Fibroblast of the aortic adventitia (primary cell): Measurements from ENCODE around the gene USP54. TPM values are rescaled to one million over a fixed set of nuclear protein-coding genes. Genes with fewer than 3 reads are reported as not detected.

Source experiments
- DNase-seq: peaks from one replicate; pipeline ENCODE4 v3.0.0-alpha.2; 2010; ENCODE audit warnings: low read depth
- H3K4me3 ChIP-seq: 2 replicates; pipeline ENCODE4 v1.5.1; 2011; ENCODE audit warnings: low read depth, mild to moderate bottlenecking, control low read depth, low read length, moderate library complexity
- CTCF ChIP-seq: IDR thresholded peaks from 2 replicates; pipeline ENCODE4 v1.5.1; 2011; ENCODE audit warnings: mild to moderate bottlenecking, low read length, control low read depth, inconsistent platforms; ENCODE audit not compliant: insufficient read depth
- small RNA-seq: library from RNA; depleted of rRNA; stranded (forward); fragments of <200 nt; gene quantifications from one replicate; pipeline ENCODE3, GENCODE V24; 2012
- total RNA-seq: library from RNA; depleted of rRNA; stranded (reverse); fragments of >200 nt; gene quantifications from 2 replicates; pipeline ENCODE4 v1.2.3, GENCODE V29; 2012; ENCODE audit warnings: low replicate concordance

Gene USP54
- total RNA-seq, 1 donor = 14.8 TPM

GRCh38 chr10:73459683-73460314 is 131.3 kb downstream of the USP54 start:
- H3K4me3 ChIP-seq = no peak overlapping the region
- no peak for TF ChIP-seq CTCF
- peak; percentile 11 for DNase-seq

- no peak for TF ChIP-seq CTCF
- DNase-seq = no peak
- H3K4me3 ChIP-seq = no peak overlapping the region
Measured at GRCh38 chr10:73456187-73456890, 134.8 kb downstream of the USP54 start.

GRCh38 chr10:73449113-73449512 is 142.0 kb downstream of the USP54 start:
- no peak for TF ChIP-seq CTCF
- no peak overlapping the region for H3K4me3 ChIP-seq
- DNase-seq = no peak

GRCh38 chr10:73448384-73448783 is 142.8 kb downstream of the USP54 start:
- DNase-seq = no peak
- TF ChIP-seq CTCF = no peak
- no peak overlapping the region for H3K4me3 ChIP-seq

Small RNA genes lying within 50 kb of the gene (small RNA-seq; reads per million reads assigned to genes)
- gene RNU6-883P = not detected

Other genes starting within 250 kb of the USP54 start
- gene CFAP70, start 232.5 kb downstream of the USP54 start, total RNA-seq = 1.4 and 6.1 TPM in 2 replicates
- 47.5 and 158 TPM in 2 replicates for gene ANXA7, start 177.3 kb downstream of the USP54 start, total RNA-seq
- 2.5 and 3.8 TPM in 2 replicates for gene MSS51, start 157.8 kb downstream of the USP54 start, total RNA-seq
- gene PPP3CB, start 95.3 kb downstream of the USP54 start, total RNA-seq = 45.5 and 49.2 TPM in 2 replicates
- not detected in 2 replicates for gene MYOZ1, start 50.1 kb upstream of the USP54 start, total RNA-seq
- not detected in 2 replicates for gene SYNPO2L, start 64.7 kb upstream of the USP54 start, total RNA-seq
- gene AGAP5, start 106.8 kb upstream of the USP54 start, total RNA-seq = 2.9 and 4.3 TPM in 2 replicates
- gene SEC24C, start 153.0 kb upstream of the USP54 start, total RNA-seq = 21.9 and 45.2 TPM in 2 replicates
- gene CHCHD1, start 190.7 kb upstream of the USP54 start, total RNA-seq = 12.9 and 20.9 TPM in 2 replicates
- 38.8 and 48.9 TPM in 2 replicates for gene ZSWIM8, start 194.3 kb upstream of the USP54 start, total RNA-seq
- gene NDST2, start 220.3 kb upstream of the USP54 start, total RNA-seq = 14.7 and 19.5 TPM in 2 replicates